Stimulated activated CD4-positive, alpha-beta T cell treated with anti-CD3 and anti-CD28 coated beads, Interleukin-1b, Interleukin-23, amount 100 ng/mL, for 4 hours (primary cell): ENCODE measurements around the gene MARK1.

Experiments used
- DNase-seq, 2 donors: peaks; one replicate each; pipeline ENCODE4 v3.0.0-alpha.2; 2020; ENCODE audit warnings: low read depth in 2 of 2

MARK1 gene

GRCh38 chr1:220711056-220711809 lies 183.3 kb downstream of the MARK1 start:
- no peak for DNase-seq
